GM10266 (cell line): ENCODE measurements around the gene NPR2.

Source experiments
- DNase-seq: peaks from one replicate; pipeline ENCODE4 v3.0.0; 2012; ENCODE audit errors: extremely low spot score
- TF ChIP-seq, protein P1 (sequence below): IDR thresholded peaks from 2 replicates; pipeline ENCODE4 v1.5.1; 2012; ENCODE audit warnings: mild to moderate bottlenecking, low read depth; ENCODE audit not compliant: control insufficient read depth, insufficient read depth; ENCODE audit errors: missing control alignments

Gene NPR2

DNA sequence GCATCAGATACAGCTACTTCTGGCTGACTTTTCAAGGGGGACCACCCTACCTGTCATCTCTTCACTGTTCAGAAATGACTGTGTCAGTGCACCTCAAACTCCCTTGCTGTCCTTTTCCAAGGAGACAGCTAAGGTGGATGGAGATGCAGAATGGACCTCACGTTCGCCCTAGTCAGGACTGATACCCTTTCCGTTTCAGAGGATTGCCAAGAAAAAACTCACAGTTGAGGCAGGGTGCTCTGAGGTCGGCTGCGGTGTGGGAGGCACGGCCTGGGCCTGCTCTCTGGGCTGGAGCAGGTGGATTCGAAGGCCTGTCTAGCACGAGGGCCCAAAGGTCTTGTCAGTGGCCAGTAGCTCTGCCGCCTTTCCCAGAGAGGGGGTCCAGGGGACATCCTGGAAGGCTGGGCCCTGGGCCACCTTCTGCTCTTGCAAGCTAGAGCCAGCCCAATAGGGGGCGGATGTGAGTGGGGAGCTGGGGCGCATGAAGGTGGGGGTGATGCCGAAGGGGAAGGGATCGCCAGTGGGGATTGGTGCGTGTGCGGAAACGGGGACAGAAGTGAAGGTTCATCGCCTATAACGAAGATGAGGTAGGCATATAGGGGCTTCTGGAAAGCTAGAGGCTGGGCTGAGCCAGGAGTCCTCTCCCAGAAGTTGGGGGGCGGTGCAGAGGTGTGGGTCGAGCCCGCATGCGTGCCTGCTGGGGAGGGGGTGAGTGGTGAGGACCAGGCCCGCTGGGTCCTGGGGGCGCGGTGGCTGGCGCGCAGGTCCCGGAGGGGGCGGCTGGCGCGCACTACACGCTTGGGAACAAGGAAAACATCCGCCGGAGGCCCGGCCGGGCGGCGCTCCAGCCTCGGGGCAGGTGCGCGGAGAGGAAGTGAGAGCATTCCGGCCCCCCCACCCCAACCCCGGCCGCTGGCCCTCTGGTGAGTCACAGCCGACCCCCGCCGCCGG, 34.8 kb upstream of the NPR2 start:
- DNase-seq = peak; percentile 77
- TF ChIP-seq, protein P1, sequence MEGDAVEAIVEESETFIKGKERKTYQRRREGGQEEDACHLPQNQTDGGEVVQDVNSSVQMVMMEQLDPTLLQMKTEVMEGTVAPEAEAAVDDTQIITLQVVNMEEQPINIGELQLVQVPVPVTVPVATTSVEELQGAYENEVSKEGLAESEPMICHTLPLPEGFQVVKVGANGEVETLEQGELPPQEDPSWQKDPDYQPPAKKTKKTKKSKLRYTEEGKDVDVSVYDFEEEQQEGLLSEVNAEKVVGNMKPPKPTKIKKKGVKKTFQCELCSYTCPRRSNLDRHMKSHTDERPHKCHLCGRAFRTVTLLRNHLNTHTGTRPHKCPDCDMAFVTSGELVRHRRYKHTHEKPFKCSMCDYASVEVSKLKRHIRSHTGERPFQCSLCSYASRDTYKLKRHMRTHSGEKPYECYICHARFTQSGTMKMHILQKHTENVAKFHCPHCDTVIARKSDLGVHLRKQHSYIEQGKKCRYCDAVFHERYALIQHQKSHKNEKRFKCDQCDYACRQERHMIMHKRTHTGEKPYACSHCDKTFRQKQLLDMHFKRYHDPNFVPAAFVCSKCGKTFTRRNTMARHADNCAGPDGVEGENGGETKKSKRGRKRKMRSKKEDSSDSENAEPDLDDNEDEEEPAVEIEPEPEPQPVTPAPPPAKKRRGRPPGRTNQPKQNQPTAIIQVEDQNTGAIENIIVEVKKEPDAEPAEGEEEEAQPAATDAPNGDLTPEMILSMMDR = peak; percentile 78

DNA sequence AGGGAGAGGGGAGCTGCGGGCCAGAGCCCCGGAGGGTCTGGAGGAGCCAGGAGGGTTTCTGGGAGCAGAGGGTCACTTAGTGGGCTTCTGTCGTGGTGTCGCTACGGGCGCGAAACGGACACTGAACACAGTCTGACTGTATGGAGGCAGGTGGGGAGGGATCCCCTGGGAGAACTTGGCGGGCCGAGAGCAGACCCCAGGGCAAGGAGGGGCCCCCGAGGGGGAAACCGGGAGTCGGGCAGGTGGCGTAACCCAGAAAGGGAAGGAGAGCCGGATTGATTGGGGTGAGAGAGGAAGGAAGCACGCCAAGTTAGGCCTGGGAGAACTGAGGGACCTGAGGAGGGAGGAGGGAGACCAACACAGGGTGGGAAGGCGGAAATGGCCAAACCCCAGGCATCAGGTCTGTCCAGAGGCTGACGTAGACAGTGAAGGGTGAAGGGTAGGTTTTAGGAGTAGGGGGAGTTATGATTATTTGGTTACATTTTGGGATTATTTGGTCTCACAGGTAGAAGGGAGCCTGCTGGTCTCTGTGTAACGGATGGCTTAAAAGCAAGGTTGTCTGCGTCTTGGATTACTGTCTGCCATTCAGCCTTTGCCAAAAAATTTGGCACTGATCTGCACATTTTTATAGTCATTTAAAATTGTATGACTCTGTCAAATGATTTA, 34.0 kb upstream of the NPR2 start:
- TF ChIP-seq, protein P1 = no peak
- DNase-seq = peak; percentile 47

DNA sequence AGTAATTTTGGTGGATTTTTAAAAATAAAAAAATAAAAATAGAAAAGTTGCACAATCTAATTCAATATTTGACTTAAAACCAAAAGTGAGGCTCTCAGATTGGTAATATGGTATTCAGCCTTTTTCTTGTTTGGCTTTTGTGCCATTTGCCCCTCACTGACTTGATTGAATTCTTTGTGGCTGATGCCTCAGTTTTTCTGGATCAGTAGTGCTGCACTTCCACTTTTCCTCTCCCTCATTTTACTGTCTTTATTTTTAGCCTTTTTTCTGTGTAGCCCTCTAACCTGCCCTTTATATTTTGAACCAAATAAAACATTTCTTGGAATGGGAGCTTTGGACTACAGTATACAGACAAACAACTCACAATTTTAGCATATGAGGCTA, 33.5 kb upstream of the NPR2 start:
- no peak for DNase-seq
- TF ChIP-seq, protein P1 = no peak

DNA sequence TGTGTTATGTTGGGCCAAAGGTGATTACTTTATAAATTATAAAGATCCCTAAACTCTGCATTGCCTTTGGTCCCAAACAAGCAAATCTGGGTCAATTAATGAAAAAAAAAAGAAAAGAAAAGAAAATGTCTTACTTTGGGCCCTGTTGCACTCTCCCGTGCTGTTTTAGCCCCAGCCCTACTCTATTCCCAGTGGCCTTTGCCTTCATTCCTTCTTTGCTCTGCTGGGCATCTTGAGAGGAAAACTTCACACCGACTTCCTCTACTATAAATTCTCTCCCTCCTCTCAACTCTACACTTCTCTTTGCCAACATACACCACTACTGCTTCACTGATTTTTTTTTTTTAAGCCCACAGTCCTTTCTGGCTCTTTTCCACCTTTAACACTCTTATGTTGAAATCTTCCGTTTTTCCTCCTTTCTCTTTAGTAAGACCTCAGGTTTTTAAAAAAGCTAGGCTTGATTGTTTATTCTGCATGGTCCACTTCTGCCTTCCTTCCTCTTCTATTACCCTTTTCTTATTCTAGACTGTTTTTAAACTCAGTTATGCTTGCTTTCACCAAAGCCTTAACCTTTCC, 32.8 kb upstream of the NPR2 start:
- TF ChIP-seq, protein P1 = no peak
- DNase-seq = no peak

DNA sequence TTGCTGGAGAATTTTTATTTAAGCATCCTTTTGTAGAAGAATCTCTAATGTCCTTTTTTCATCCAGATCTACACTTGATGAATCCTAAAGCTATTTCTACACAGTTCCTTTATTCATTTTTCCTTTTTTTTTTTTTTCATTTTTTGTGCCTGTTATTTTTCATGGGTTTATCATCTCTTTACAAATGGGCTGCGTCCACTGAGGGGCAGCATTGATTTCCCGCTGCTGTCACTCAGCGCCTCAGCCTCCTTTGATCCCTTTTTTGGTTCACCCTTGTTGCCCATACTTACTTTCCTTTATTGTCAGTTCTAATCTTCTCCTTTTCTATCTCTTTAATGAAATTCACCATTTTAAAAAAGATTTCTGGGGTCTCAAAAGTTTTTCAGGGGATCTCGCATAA, 31.6 kb upstream of the NPR2 start:
- TF ChIP-seq, protein P1 = no peak

DNA sequence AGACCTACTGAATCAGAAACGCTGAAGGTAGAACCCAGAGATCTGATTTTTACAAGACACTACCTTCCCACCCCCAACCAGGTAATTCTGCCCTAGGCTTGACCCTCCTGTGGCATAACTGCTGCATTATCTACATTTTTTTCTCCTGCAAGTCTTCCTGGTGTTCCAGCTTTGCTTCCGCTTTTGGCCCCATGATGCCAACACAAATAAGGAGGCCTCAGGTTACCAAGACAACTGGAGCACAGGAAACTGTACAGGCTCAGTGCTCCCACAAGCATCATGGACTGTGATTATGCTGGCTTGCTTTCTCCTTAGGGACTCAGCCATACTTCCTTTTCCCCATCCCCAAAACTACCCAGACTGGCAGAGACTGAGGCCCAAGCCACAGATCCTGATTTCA, 30.7 kb upstream of the NPR2 start:
- TF ChIP-seq, protein P1 = no peak
- no peak for DNase-seq

More for the DNA sequence above, 31.6 kb upstream of the NPR2 start:
- DNase-seq = no peak
